ENCODE measurements around the gene SLC17A9. TPM values are rescaled to one million over a fixed set of nuclear protein-coding genes. Genes with fewer than 3 reads are reported as not detected.
A peak's percentile ranks its signal among the peaks of the same experiment; 100 is the strongest.

SLC17A9 gene
- total RNA-seq, 1 donor from 2014 or later: 7.6 TPM

- Mint-ChIP-seq H3K9me3 (no peaks in the 10 kb centered on the region), H3K27ac (no peak overlapping the region), H3K27me3 (ENCODE audit: insufficient read depth) (peaks cover 13% of the 10 kb centered on the region), H3K36me3 (ENCODE audit: low read depth) (no peaks in the 10 kb centered on the region), H3K4me1 (ENCODE audit: low read depth) (no peaks in the 10 kb centered on the region), H3K4me3 (no peak overlapping the region)
- intact Hi-C loops (cut with micrococcal nuclease): no loop called here
- DNase-seq (ENCODE audit: low spot score): no peak
Measured at GRCh38 chr20:62995481-62995880, 43.0 kb downstream of the SLC17A9 start.

DNA sequence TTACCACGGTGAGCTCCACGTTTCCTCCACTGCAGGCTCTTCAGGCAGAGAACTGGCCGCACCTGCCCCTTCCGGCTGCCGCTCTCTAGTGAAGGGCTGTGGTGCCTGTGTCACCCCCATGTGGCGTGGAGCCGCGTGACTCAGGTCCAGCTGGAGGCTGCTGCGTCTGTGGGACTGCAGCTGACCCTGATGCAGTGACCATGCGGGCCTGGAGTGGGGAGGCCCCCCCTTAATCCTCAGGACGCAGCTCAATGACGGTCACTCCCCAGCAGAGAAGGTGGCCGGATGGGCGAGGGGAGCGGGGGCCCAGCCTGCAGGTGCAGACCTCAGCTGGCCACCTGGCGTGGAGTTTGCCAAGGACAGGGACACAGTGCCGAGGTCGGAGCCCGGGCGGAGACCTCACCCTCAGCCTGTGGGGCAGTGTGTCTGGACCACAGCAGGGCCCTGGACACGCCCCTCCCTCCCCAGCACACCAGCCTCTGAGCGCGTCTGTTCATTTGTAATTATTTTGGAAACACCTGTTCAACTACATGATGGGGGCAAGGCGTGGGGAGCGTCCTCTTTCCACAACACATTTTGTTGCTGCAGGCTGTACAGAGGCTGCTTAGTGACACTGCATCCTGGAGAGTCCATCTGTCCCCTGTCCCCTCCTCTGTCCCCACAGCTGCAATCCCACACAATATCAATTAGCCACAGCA is 43.5 kb downstream of the SLC17A9 start:
- Mint-ChIP-seq H3K27me3 (ENCODE audit: insufficient read depth) (peaks cover 18% of the 10 kb centered on the region), H3K4me1 (ENCODE audit: low read depth) (no peaks in the 10 kb centered on the region), H3K27ac (no peak overlapping the region), H3K4me3 (no peak overlapping the region), H3K36me3 (ENCODE audit: low read depth) (no peaks in the 10 kb centered on the region), H3K9me3 (no peaks in the 10 kb centered on the region)
- no peak for DNase-seq (ENCODE audit: low spot score)
- intact Hi-C loops (cut with micrococcal nuclease): no loop called here

DNA sequence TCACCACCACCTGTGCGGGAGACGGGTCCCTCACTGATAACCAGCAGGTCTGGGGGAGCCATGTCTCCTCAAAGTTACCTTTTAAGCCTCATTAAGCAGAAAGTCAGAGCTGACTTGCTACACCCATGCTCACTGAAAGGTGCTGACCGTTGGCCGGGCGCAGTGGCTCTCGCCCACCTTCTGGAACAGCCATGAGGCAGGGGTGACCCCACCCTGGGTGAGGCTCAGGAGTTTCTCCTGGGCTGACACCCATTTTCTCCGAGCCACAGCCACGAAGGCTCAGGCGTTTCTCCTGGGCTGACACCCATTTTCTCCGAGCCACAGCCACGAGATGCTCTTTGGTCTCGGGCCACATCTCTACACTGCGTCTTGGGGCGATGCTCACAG is 44.1 kb downstream of the SLC17A9 start:
- no peaks in the 10 kb centered on the region for H3K9me3 Mint-ChIP-seq
- intact Hi-C loops (cut with micrococcal nuclease): no loop called here
- no peak overlapping the region for H3K27ac Mint-ChIP-seq
- no peaks in the 10 kb centered on the region for H3K36me3 Mint-ChIP-seq (ENCODE audit: low read depth)
- H3K27me3 Mint-ChIP-seq (ENCODE audit: insufficient read depth): peaks cover 21% of the 10 kb centered on the region
- no peak overlapping the region for H3K4me3 Mint-ChIP-seq
- no peaks in the 10 kb centered on the region for H3K4me1 Mint-ChIP-seq (ENCODE audit: low read depth)
- no peak for DNase-seq (ENCODE audit: low spot score)

GRCh38 chr20:62997417-62998035 is 45.0 kb downstream of the SLC17A9 start:
- Mint-ChIP-seq H3K4me3 (no peak overlapping the region), H3K27me3 (ENCODE audit: insufficient read depth) (peaks cover 29% of the 10 kb centered on the region), H3K36me3 (ENCODE audit: low read depth) (no peaks in the 10 kb centered on the region), H3K9me3 (no peaks in the 10 kb centered on the region), H3K4me1 (ENCODE audit: low read depth) (no peaks in the 10 kb centered on the region), H3K27ac (no peak overlapping the region)
- DNase-seq (ENCODE audit: low spot score): no peak
- intact Hi-C loops (cut with micrococcal nuclease): no loop called here

- intact Hi-C loops (cut with micrococcal nuclease): no loop called here
- H3K9me3 Mint-ChIP-seq: no peaks in the 10 kb centered on the region
- no peak overlapping the region for H3K4me3 Mint-ChIP-seq
- H3K27ac Mint-ChIP-seq: no peak overlapping the region
- peaks cover 38% of the 10 kb centered on the region for H3K27me3 Mint-ChIP-seq (ENCODE audit: insufficient read depth)
- DNase-seq (ENCODE audit: low spot score): no peak
- no peaks in the 10 kb centered on the region for H3K36me3 Mint-ChIP-seq (ENCODE audit: low read depth)
- H3K4me1 Mint-ChIP-seq (ENCODE audit: low read depth): no peaks in the 10 kb centered on the region
Measured at GRCh38 chr20:62998449-62998848, 45.9 kb downstream of the SLC17A9 start.

DNA sequence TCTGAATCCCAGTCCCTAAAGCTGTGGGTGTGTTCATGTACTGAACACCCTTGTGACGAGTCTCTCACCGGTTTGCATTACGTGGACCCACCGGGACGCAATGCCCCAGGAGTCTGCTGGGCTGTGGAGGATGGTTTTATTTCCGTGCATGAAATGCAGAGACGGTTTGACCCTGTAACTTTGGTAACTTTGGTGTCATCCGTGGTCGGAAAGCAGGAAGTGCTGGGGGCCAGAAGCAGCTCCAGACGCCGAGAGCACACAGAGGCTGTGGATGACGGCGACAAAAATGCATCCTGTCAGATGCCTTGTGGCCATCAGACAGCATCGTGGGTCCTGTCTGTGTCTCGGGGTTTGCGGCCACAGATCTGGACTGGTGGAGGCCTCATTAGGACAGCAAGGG is 47.1 kb downstream of the SLC17A9 start:
- no peak for DNase-seq (ENCODE audit: low spot score)
- Mint-ChIP-seq H3K27ac (no peak overlapping the region), H3K36me3 (ENCODE audit: low read depth) (no peaks in the 10 kb centered on the region), H3K4me1 (ENCODE audit: low read depth) (no peaks in the 10 kb centered on the region), H3K27me3 (ENCODE audit: insufficient read depth) (peaks cover 48% of the 10 kb centered on the region), H3K4me3 (no peak overlapping the region), H3K9me3 (no peaks in the 10 kb centered on the region)
- intact Hi-C loops (cut with micrococcal nuclease): no loop called here

- no peaks in the 10 kb centered on the region for H3K4me1 Mint-ChIP-seq (ENCODE audit: low read depth)
- H3K27ac Mint-ChIP-seq: no peak overlapping the region
- no peak overlapping the region for H3K4me3 Mint-ChIP-seq
- no peak for DNase-seq (ENCODE audit: low spot score)
- H3K27me3 Mint-ChIP-seq (ENCODE audit: insufficient read depth): peaks cover 50% of the 10 kb centered on the region
- no peaks in the 10 kb centered on the region for H3K9me3 Mint-ChIP-seq
- intact Hi-C loops (cut with micrococcal nuclease): no loop called here
- no peaks in the 10 kb centered on the region for H3K36me3 Mint-ChIP-seq (ENCODE audit: low read depth)
Measured at GRCh38 chr20:63000036-63000435, 47.5 kb downstream of the SLC17A9 start.

DNA sequence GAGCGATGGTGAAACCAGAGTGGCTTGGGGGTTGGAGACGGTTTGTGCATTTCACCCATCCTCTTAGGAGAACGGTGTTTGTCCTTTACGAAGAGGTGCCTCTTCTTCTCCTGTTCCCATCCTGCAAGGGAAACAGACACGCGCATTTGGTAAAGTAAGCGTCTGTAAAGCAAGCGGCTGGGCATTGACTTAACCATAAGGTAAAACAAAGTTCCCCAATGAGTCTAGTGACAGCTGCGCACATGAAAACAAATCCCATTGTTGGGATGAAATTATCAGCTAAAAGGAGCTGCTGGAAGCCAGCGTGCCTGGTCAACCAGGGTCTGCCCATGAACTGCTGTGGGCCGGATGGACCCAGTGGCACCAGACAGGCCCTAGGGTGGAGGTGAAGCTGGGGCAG is 48.4 kb downstream of the SLC17A9 start:
- no peak for DNase-seq (ENCODE audit: low spot score)
- Mint-ChIP-seq H3K36me3 (ENCODE audit: low read depth) (no peaks in the 10 kb centered on the region), H3K4me3 (no peak overlapping the region), H3K27me3 (ENCODE audit: insufficient read depth) (peaks cover 54% of the 10 kb centered on the region), H3K4me1 (ENCODE audit: low read depth) (no peaks in the 10 kb centered on the region), H3K27ac (no peak overlapping the region), H3K9me3 (no peaks in the 10 kb centered on the region)
- intact Hi-C loops (cut with micrococcal nuclease): no loop called here

GRCh38 chr20:63002511-63002910 is 50.0 kb downstream of the SLC17A9 start:
- peaks cover 52% of the 10 kb centered on the region for H3K27me3 Mint-ChIP-seq (ENCODE audit: insufficient read depth)
- no peak overlapping the region for H3K4me3 Mint-ChIP-seq
- H3K36me3 Mint-ChIP-seq (ENCODE audit: low read depth): no peaks in the 10 kb centered on the region
- no peaks in the 10 kb centered on the region for H3K9me3 Mint-ChIP-seq
- DNase-seq (ENCODE audit: low spot score): no peak
- no peak overlapping the region for H3K27ac Mint-ChIP-seq
- H3K4me1 Mint-ChIP-seq (ENCODE audit: low read depth): no peaks in the 10 kb centered on the region
- intact Hi-C loops (cut with micrococcal nuclease): no loop called here

- Mint-ChIP-seq H3K4me1 (ENCODE audit: low read depth) (no peaks in the 10 kb centered on the region), H3K4me3 (no peak overlapping the region), H3K9me3 (no peaks in the 10 kb centered on the region), H3K27me3 (ENCODE audit: insufficient read depth) (peaks cover 56% of the 10 kb centered on the region), H3K27ac (no peak overlapping the region), H3K36me3 (ENCODE audit: low read depth) (no peaks in the 10 kb centered on the region)
- DNase-seq (ENCODE audit: low spot score): no peak
- intact Hi-C loops (cut with micrococcal nuclease): no loop called here
Measured at GRCh38 chr20:63003546-63003945, 51.0 kb downstream of the SLC17A9 start.

DNA sequence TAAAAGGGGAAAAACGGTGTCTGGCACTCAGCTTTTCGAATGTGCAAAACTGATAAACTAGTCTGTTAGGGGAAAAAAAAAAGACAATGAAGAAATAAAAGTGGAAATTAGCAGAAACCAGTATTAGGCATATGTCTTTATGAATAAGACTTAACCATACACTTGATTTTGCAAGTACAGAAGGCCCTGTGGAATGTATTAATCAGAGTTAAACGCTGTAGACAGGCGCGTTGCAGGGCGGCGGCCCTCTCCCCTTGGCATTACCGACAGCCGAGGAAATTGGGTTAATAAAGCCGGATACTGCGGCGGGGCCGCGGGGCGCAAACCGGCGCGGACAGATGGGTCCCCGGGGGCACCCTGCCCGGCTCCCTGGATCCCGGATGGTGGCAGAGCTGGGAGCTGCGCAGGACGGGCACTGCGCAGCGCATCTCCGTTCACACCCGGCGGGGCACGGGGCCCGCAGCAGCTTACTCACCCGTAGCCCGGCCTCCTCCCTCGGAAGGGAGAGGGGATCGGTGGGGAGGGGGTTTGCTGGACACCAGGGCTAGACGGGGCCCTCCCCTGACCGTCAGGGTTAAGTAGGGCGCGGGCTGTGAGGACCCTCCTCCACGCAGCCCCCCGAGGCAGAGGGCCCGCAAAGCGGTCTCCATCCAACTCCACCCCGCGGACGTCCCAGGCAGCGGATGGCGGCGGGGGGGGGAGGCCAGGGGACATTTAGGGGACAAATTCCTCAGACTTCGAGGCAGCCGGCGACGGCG is 52.3 kb downstream of the SLC17A9 start:
- H3K9me3 Mint-ChIP-seq: no peaks in the 10 kb centered on the region
- no peak for DNase-seq (ENCODE audit: low spot score)
- peaks cover 56% of the 10 kb centered on the region for H3K27me3 Mint-ChIP-seq (ENCODE audit: insufficient read depth)
- no peak overlapping the region for H3K4me3 Mint-ChIP-seq
- no peaks in the 10 kb centered on the region for H3K36me3 Mint-ChIP-seq (ENCODE audit: low read depth)
- peak overlapping the region; percentile 74 for H3K27ac Mint-ChIP-seq
- no peaks in the 10 kb centered on the region for H3K4me1 Mint-ChIP-seq (ENCODE audit: low read depth)
- intact Hi-C loops (cut with micrococcal nuclease): loop anchor here (5.0 kb wide), 2 partner anchors 82 to 173 kb away; no protein-coding TSS in a partner anchor

DNA sequence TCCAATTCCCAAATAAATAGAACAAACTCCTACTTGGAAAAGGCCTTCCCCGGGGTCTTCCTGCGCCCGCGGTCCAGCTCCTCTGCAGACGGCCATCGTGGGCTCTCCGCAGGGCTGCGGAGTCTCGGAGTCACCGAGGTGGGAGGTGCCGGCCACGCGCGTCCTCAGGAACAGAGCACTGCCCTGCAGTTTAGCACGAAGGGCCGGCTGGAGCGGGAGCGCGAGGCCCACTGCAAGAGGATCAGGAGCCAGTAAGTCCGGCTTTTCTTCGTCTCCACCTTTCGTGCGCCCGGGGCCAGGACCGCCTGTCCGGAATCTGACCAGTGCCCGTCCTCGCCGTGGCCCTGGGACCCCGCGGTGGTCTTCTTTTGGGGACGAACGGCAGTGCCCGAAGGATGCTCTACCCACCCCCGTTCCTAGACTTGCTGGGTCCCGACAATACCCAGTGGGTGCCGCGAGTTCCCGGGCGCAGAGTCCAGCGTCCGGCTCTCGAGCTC is 52.9 kb downstream of the SLC17A9 start:
- peaks cover 2% of the 10 kb centered on the region for H3K36me3 Mint-ChIP-seq (ENCODE audit: low read depth)
- peaks cover 6% of the 10 kb centered on the region for H3K4me1 Mint-ChIP-seq (ENCODE audit: low read depth)
- no peak for DNase-seq (ENCODE audit: low spot score)
- peaks cover 59% of the 10 kb centered on the region for H3K27me3 Mint-ChIP-seq (ENCODE audit: insufficient read depth)
- intact Hi-C loops (cut with micrococcal nuclease): loop anchor here (5.0 kb wide), 2 partner anchors 83 to 172 kb away; no protein-coding TSS in a partner anchor
- H3K27ac Mint-ChIP-seq: no peak overlapping the region
- H3K9me3 Mint-ChIP-seq: no peaks in the 10 kb centered on the region
- no peak overlapping the region for H3K4me3 Mint-ChIP-seq
